NCI-H748 treated with DMSO at 0.1 percent for 48 hours (cell line): ENCODE data around the gene HTD2.

Experiments used
- DNase-seq: peaks from one replicate; lab custom pipeline; 2025; lab: John Stamatoyannopoulos, UW

HTD2 gene

DNA sequence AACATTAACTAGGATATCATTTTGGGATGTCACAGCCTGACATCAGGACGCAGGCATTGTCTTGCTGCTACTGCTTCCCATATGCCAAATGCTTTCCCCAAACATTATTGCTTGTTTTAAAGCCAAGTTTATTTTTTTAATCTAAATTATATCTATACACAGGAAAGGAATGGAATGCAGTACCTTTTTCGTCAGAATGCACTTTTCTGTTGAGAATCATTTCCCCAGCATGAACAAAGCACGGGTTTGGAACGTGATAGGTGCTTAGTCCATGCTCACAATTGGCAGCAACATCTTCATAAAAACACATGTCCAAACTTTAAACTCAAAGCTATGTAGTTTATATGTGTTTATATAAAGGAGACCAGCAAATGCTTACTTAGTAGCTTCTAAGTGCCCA lies 52.5 kb downstream of the HTD2 start:
- no peak for DNase-seq

DNA sequence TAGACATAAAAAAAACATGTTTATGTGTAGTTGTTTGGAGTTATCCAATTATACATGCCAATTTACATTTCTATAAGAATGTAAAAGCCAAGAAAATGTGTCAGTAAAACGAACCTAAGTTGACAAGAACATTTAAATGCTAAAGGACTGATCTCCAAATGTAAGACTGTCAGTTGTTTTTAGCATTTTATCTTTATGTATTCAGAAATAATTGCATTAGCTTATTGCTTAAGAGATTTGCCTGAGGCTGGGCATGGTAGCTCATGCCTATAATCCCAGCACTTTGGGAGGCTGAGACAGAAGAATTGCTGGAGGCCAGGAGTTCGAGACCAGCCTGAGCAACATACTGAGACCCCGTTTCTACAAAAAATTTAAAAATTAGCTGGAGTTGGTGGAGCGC lies 53.3 kb downstream of the HTD2 start:
- DNase-seq = no peak

DNA sequence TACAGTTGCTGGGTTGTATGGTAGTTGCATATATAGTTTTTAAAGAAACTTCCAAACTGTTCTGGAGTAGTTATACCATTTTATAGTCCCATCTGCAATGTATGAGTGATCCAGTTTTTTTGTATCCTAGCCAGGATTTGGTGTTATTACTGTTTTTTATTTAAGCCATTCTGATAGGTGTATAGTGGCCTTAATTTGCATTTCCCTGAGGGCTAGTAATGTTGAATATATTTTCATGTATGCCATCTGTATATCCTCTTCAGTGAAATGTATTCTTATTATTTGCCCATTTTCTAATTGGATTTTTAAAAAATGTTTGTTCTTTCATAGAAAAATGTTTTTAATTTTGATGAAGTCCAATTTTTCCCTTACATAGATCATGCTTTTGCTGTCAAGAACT lies 55.5 kb downstream of the HTD2 start:
- no peak for DNase-seq

DNA sequence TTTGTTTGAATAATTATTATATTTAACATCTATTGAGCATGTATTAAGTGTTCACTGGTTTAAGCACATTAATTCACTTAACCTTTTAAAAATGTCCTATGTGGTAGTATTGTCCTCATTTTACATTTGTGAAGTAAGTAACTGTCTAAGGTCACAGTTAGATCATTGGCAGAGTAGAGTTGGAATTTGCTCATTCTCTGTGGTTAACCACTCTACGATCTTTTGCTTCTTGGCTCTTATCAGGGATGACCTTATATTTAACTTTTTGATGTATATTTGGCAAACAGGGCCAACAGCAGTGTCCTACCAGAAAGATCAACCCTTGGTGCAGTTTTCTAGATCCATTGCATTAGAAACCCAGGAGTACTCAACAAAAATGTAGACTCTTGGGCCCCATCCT lies 60.4 kb downstream of the HTD2 start:
- no peak for DNase-seq

DNA sequence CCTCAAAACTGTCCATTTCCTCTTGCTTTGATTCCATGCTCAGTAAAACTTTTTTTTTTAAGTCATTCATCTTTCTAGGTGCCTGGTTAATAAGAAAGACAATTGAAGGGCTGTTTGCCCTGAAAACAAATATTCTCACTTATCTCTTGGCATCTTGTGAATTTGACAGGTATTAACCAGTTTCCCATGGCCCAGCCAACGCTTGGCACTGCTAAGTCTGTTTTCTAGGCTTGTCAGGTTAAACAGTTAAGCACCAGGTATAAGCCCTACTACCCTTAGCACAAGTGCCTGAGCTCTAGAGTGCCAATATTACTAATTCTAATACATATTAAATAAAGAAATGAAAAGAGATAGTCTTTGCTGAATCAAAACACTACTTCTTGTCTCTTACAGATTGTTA lies 62.7 kb downstream of the HTD2 start:
- no peak for DNase-seq
